GM12872 (cell line): ENCODE measurements around the gene PRDM12.

Experiments
- CTCF ChIP-seq: IDR thresholded peaks from 3 replicates; pipeline ENCODE4 v1.5.1; 2011; ENCODE audit warnings: low read depth, mild to moderate bottlenecking, low read length, moderate library complexity; ENCODE audit not compliant: insufficient read depth

The PRDM12 gene

GRCh38 chr9:130707225-130707976 is 43.0 kb downstream of the PRDM12 start:
- TF ChIP-seq CTCF: peak; percentile 53

GRCh38 chr9:130710822-130711352 is 46.5 kb downstream of the PRDM12 start:
- no peak for TF ChIP-seq CTCF

GRCh38 chr9:130711469-130711868 is 47.1 kb downstream of the PRDM12 start:
- TF ChIP-seq CTCF: no peak

- TF ChIP-seq CTCF: no peak
These were observed 48.3 kb downstream of the PRDM12 start for GRCh38 chr9:130712564-130713285.

GRCh38 chr9:130713286-130713960 is 49.0 kb downstream of the PRDM12 start:
- no peak for TF ChIP-seq CTCF

GRCh38 chr9:130714586-130715110 is 50.3 kb downstream of the PRDM12 start:
- no peak for TF ChIP-seq CTCF

GRCh38 chr9:130715270-130715669 is 50.9 kb downstream of the PRDM12 start:
- TF ChIP-seq CTCF: no peak
